Activated T-helper 17 cell treated with anti-CD3 and anti-CD28 coated beads, Interleukin-2, amount 50 U/mL, for 72 hours (primary cell): Measurements from ENCODE around the gene ST6GALNAC4. TPM values are rescaled to one million over a fixed set of nuclear protein-coding genes. Genes with fewer than 3 reads are reported as not detected.
A peak's percentile ranks its signal among the peaks of the same experiment; 100 is the strongest.

ENCODE experiments used
- ATAC-seq: fragments of 150-1000 bp; cut with Tn5 transposase; replicated peaks from 2 replicates; pipeline ENCODE4 v1.10.0; 2021; ENCODE audit warnings: mild to moderate bottlenecking, moderate library complexity
- H3K27ac Mint-ChIP-seq: one replicate; pipeline ENCODE4 v1.8.0; 2022; ENCODE audit warnings: mixed read lengths
- H3K27me3 Mint-ChIP-seq: one replicate; pipeline ENCODE4 v1.8.0; 2022; ENCODE audit warnings: mixed read lengths
- H3K36me3 Mint-ChIP-seq: one replicate; pipeline ENCODE4 v1.8.0; 2022; ENCODE audit warnings: low read depth, mild to moderate bottlenecking, mixed read lengths
- H3K4me1 Mint-ChIP-seq: one replicate; pipeline ENCODE4 v1.8.0; 2022; ENCODE audit warnings: mixed read lengths
- H3K4me3 Mint-ChIP-seq: one replicate; pipeline ENCODE4 v1.8.0; 2022; ENCODE audit warnings: mild to moderate bottlenecking, mixed read lengths
- H3K9me3 Mint-ChIP-seq: one replicate; pipeline ENCODE4 v1.8.0; 2022; ENCODE audit warnings: mixed read lengths
- total RNA-seq, 2 donors: library from RNA; stranded (reverse); gene quantifications; one replicate each; pipeline ENCODE4 v1.2.3, GENCODE V29; 2022

Gene ST6GALNAC4
- total RNA-seq, 2 donors from 2014 or later: 19.6 to 19.8 TPM

DNA sequence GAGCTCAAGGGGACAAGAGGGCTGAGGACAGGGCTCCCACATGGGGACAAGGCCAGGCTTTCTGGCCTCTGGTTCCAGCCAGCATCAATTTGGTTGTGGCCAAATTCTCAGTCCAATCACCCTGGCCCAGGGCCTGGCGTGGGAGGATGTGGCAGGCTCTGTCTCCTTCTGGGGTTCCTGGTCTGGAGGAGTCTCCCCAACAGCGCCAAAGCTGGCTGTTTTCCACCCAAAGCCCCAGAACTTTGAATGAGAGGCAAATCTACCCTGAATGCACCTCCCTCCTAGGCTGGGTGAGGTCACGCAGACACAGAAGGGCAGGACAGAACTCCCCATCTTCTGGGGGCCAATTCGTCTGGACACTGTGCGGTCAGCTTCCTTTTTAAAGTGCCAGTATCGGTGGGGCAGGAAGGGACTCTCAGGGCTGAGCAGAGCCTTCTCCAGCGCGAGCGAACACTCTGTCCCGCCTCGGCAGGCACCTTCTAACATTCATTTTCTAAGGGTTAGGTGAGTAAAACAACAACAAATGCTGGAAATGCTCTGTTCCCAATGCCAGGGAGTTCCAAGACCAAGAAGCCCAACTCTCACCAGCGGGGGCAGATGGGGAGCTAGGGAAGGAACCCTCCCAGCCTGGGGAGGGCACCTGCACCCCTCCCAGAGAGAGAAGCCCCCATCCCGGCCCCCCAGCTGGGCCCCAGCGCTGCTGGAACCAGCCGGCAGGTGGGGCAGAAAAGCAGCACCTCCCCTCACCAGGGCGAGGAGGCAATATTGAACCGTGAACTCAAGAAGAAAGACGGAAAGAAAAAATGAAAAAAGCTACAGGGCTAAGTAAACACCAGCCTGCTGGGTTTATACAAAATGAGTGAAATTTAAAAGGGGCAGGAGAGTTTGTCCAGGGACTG is 24.5 kb upstream of the ST6GALNAC4 start:
- Mint-ChIP-seq H3K9me3 (no peaks in the 10 kb centered on the region), H3K36me3 (peaks cover 44% of the 10 kb centered on the region), H3K4me3 (no peak overlapping the region), H3K27me3 (no peaks in the 10 kb centered on the region), H3K27ac (peak overlapping the region; percentile 50), H3K4me1 (peaks cover 22% of the 10 kb centered on the region)
- ATAC-seq: no peak

DNA sequence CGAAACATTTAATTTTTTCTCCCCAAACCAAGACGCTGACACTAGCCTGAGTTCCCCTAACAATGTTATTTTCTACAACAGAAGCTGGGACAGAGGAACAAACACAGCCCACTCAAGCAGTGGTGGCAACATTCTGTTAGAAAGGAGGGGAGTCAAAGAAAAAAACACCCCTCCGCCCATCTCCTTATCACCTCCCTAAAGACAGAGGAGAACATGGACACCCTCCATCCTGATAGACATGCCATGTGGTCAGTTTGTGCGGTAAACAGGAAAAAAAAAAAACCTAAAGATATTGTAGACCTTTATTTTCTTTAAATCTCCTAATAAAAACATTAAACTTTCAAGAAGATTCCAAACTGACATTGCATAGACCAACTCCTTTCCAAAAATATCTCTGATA is 23.8 kb upstream of the ST6GALNAC4 start:
- H3K4me3 Mint-ChIP-seq: no peak overlapping the region
- no peaks in the 10 kb centered on the region for H3K9me3 Mint-ChIP-seq
- no peak for ATAC-seq
- peak overlapping the region; percentile 50 for H3K27ac Mint-ChIP-seq
- peaks cover 29% of the 10 kb centered on the region for H3K4me1 Mint-ChIP-seq
- H3K27me3 Mint-ChIP-seq: no peaks in the 10 kb centered on the region
- peaks cover 51% of the 10 kb centered on the region for H3K36me3 Mint-ChIP-seq

DNA sequence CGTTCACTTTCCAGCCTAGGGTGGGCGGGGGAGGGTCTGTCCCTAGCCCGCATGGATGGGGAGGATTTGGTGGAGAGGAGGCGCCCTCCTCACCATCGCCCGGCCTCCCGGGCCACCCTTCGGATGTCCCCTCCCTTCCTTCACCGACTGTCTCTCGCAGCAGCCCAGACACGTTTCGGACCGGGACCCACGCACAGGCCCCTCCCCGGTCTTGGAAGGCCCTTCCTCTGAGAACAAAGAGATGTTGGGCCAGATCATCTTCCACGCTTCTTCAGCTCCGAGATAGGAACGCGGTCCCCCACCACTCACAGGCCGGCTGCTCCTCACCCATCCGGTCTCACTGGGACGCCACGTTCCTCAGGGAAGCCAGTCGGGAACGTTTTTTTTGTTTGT is 21.5 kb upstream of the ST6GALNAC4 start:
- ATAC-seq: peak; percentile 2
- H3K9me3 Mint-ChIP-seq: no peaks in the 10 kb centered on the region
- H3K36me3 Mint-ChIP-seq: peaks cover 55% of the 10 kb centered on the region
- no peaks in the 10 kb centered on the region for H3K27me3 Mint-ChIP-seq
- peak overlapping the region; percentile 92 for H3K27ac Mint-ChIP-seq
- H3K4me3 Mint-ChIP-seq: peak overlapping the region; percentile 91
- H3K4me1 Mint-ChIP-seq: peaks cover 33% of the 10 kb centered on the region

DNA sequence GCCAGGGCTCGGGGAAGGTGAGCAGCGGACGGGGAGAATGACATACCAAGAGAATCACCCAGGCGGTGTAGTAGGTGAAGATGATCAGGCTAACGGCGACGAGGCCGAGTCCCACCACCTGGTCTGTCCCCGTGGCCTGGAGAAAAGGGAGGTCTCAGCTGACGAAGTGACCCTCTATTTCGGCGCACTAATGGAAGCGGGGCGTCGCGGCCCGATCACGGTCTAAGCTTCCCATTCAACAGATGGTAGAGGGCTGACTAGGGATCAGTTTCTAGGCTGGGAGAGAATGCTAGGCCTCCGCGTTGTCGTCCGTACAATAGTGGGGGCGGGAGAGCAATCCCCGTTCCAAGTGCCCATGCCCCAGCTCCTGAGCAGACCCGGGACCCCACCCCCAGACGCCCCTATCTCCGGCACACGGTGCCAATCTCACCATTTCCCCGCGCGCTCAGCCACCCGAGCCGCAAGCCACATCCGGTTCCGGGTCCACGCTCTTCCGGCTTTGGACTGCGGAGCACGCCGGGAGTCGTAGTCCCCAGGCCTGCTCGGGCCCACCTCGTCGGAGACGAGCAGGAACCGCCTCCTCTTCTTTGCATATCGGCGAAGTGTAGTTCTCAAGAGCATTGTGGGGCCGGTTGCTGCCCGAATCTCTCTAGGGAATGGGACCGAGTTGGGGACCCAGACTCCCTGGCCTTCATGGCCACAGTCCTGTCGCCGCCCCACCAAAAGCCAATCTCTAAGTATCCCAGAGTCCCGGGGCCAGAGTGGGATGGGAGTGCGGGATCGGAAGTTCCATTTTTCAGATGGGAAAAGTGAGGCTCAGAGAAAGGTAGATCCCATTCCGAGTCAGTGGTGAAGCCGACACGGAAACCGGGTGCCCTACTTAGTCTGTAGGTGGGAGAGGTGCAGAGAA is 20.8 kb upstream of the ST6GALNAC4 start, which contains the start of gene DPM2:
Gene DPM2 (minus strand): TSS at position 467 of the 910 bp plus-strand sequence. CDS start 34 bp downstream, at position 433.
- peak; percentile 97 for ATAC-seq
- H3K36me3 Mint-ChIP-seq: peaks cover 55% of the 10 kb centered on the region

DNA sequence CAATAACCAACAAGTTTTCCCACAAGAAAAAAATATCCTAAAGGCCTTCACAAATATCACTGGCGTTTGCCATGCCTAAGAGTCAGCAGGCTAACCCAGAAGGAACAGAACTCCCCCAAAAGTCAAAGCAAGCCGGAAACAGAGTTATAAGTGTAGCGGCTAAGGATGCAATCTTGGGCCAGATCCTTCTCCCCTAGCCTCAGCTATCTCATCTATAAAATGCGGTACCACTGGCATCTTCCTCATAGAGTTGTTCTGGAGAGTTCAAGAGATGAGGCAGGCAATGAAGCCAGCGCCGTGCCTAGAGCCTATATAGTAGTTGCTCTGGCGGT is 20.2 kb upstream of the ST6GALNAC4 start:
- Mint-ChIP-seq H3K36me3 (peaks cover 54% of the 10 kb centered on the region), H3K27me3 (no peaks in the 10 kb centered on the region), H3K9me3 (no peaks in the 10 kb centered on the region), H3K4me1 (peaks cover 33% of the 10 kb centered on the region), H3K4me3 (peak overlapping the region; percentile 91), H3K27ac (peak overlapping the region; percentile 92)
- no peak for ATAC-seq

More for the DNA sequence above, 20.8 kb upstream of the ST6GALNAC4 start, which contains the start of gene DPM2:
- H3K4me1 Mint-ChIP-seq: peaks cover 33% of the 10 kb centered on the region
- no peaks in the 10 kb centered on the region for H3K9me3 Mint-ChIP-seq
- no peaks in the 10 kb centered on the region for H3K27me3 Mint-ChIP-seq
- H3K4me3 Mint-ChIP-seq: peak within 1 kb of the TSS; percentile 91
- peak within 1 kb of the TSS; percentile 92 for H3K27ac Mint-ChIP-seq

DNA sequence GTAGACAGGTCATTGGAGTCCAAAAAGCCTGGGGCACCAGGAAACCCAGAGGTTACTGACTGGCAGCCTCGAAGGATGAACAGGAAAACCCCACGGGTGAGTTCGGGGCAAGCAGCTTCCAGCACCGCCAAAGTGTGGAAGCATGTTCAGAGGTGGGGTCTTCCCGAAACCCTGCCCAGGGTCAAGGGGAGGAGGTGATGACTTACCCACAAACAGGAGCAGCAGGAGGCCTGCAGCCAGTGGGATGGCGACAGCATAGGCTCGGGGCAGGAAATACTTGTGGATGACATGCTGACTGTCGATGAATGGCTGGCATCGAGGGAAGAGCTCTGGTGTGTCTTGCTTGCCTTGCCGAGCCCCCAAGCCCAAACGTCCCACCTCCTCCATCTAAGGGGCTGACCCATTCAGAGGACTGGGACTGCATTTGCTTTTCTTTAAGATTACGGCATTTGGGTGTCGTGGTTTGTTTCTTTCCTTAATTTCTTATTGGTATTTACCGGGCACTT is 19.6 kb upstream of the ST6GALNAC4 start:
- Mint-ChIP-seq H3K4me3 (peak overlapping the region; percentile 91), H3K36me3 (peaks cover 54% of the 10 kb centered on the region), H3K4me1 (peaks cover 35% of the 10 kb centered on the region), H3K27ac (peak overlapping the region; percentile 92), H3K27me3 (no peaks in the 10 kb centered on the region), H3K9me3 (no peaks in the 10 kb centered on the region)
- ATAC-seq: no peak

DNA sequence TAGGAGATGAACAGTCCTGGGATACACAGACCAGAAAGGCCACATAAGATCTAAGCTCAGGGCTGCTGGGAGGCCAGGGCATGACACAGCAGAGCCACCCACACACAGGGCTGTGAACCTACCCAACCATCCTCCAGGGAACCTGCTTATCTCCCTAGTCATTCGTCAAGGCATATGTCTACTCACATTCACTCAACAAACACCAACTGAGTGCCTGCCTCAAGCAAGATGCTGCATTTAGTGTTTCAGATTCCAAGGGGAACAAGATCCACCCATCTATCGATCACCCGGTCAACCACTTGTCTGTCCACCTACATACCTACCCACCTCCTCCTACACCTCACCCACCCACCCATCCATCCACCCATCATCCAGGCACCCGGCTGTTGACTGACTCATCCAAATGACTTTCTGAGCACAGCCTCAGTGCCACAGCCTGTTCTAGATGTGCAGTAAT is 19.0 kb upstream of the ST6GALNAC4 start:
- Mint-ChIP-seq H3K4me1 (peaks cover 38% of the 10 kb centered on the region), H3K4me3 (peak overlapping the region; percentile 91), H3K9me3 (no peaks in the 10 kb centered on the region), H3K36me3 (peaks cover 50% of the 10 kb centered on the region), H3K27me3 (no peaks in the 10 kb centered on the region), H3K27ac (peak overlapping the region; percentile 92)
- peak; percentile 20 for ATAC-seq

DNA sequence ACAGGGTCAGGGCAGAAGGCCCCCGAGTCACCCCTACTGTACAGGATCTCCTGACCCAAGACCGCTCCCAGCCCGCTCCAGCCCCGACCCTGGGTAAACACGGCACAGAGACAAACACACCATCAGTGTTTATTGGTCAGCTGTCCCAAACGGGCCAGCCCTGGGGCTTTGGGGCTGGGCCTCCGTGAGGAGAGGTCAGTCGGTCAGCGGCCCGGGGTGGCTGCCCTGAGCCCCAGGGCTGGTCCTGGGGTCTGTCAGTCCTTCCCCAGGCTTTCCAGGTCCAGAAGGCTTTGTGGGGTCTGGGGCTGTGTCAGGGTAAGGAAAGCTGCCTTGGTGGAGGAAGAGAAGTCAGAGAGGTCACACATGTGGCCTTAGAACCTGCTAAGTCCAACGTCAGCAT is 18.1 kb upstream of the ST6GALNAC4 start:
- Mint-ChIP-seq H3K4me3 (peak overlapping the region; percentile 91), H3K36me3 (peaks cover 45% of the 10 kb centered on the region), H3K27ac (peak overlapping the region; percentile 92), H3K9me3 (no peaks in the 10 kb centered on the region), H3K4me1 (peaks cover 38% of the 10 kb centered on the region), H3K27me3 (no peaks in the 10 kb centered on the region)
- no peak for ATAC-seq

DNA sequence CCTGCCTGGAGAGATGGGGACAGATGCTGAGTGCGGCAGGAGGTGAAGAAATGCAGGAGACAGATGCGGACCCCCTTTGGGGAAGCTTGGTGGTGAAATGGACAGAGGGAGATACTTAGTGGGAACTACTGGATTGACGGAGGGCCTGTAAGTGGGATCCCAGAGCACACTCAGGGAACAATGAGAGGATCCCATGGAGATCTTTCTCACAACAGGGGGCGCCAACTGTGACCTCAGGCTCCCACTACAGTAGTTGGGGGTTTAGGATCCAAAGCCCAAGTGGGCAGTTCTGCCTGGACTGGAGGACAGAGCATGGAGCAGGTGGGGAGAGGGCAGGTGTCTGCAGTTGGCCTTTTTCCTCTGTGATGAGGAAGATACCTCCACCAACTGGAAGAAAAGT is 17.4 kb upstream of the ST6GALNAC4 start:
- Mint-ChIP-seq H3K9me3 (no peaks in the 10 kb centered on the region), H3K4me3 (no peak overlapping the region), H3K27ac (peak overlapping the region; percentile 15), H3K27me3 (no peaks in the 10 kb centered on the region), H3K36me3 (peaks cover 45% of the 10 kb centered on the region), H3K4me1 (peaks cover 38% of the 10 kb centered on the region)
- ATAC-seq: no peak

DNA sequence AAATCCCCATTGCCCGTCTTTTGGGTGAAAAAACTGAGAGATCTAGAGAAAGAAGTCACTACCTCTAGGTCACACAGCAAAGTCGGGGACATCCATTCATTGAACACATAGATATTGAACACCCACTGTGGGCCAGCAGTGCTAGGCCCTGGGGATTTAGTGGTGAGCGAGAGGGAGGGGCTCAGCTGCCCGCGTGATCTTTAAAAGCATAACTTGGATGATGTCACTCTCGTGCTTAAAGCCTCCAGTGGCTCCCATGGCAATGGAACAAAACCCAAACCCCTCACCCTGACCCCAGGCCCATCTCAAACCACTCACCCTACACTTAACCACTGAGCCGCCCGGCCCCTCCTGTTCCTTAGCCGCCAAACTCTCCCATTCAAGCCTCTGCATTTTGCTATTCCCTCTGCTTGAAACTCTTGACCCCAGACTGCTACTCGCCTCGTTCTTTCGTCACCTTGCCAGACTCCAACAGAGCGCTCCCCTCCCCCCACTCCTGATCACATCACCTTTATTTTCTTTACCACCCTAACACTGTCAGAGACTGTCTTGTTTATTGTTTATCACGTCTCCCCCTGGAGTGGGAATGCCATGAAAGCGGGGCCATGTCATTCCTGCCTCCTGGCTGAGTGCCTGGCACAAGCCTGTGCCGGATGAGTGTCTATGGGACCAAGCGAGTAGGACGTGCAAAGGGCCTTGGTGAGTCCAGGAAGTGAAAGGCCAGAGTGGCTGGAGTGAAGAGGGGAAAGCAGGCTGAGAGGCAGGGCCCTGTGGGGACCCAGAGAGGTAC is 14.4 kb upstream of the ST6GALNAC4 start:
- Mint-ChIP-seq H3K27ac (no peak overlapping the region), H3K4me3 (peak overlapping the region; percentile 70), H3K9me3 (no peaks in the 10 kb centered on the region)

DNA sequence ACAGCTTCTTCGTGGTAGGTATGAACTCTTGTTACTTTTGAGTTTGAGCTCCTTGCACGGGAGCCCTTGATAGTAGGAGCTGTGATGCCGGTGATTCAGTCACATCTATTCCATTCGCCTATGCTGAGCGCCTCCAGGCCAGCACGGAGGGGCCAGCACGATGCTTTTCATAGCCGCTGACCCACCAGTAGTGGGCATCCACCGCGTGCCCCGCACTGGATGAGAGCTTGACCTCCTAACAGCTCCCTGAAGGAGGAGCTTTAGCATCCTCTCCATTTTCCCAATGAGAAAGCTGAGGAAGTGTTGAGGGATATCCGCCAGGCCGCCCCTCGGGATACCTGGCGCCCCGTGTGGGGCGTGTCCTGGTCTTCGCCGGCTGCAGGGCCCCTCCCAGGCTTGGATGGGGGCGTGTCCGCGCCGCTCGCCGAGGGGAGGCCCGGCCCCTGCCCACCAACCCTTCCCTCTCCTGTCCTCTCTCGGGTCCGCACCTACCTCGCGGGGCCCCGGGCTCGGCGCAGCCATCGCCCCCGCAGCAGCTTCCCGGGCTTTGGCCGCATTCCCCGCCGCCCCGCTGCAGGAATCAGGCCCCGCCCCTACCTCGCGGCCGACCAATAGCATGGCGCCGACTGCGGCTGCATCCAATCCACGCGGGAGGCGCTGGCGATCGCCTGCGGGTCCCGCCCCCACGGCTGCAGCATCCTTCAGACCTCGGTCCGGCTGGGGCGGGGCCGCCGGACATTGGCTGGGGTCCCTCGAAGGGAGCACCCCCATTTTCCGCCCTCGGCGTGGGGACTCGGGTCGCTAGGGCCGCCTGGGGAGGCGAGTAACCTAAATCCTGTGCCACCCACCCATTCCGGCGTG is 13.6 kb upstream of the ST6GALNAC4 start, which contains the start of gene PIP5KL1:
Gene PIP5KL1 (minus strand): TSS at position 547 of the 861 bp plus-strand sequence. CDS start 25 bp downstream, at position 522.
- Mint-ChIP-seq H3K27ac (no peak within 1 kb of the TSS), H3K27me3 (no peaks in the 10 kb centered on the region), H3K4me3 (peak within 1 kb of the TSS; percentile 70), H3K36me3 (peaks cover 21% of the 10 kb centered on the region), H3K9me3 (no peaks in the 10 kb centered on the region), H3K4me1 (peaks cover 20% of the 10 kb centered on the region)
- peak; percentile 85 for ATAC-seq

More for the DNA sequence above, 14.4 kb upstream of the ST6GALNAC4 start:
- Mint-ChIP-seq H3K36me3 (peaks cover 29% of the 10 kb centered on the region), H3K27me3 (no peaks in the 10 kb centered on the region), H3K4me1 (peaks cover 28% of the 10 kb centered on the region)
- ATAC-seq: peak; percentile 34

DNA sequence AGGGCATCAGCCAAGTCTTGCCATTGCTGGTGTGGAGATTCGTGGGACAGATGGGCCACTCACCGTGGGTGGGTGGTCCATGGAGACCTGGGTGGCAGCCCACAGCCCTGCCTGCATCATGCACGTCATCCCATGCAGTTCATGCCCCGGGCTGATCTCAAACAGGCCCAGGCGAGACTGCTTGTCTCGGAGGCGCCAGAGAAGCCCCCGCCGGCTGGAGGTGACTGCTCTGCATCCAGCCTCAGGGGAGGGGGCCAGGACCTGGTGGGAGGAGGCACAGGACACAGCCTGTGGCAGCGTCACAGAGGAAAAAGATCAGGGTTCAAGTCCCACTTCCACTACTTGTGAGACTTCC is 12.8 kb upstream of the ST6GALNAC4 start:
- Mint-ChIP-seq H3K27ac (no peak overlapping the region), H3K4me1 (peaks cover 19% of the 10 kb centered on the region), H3K9me3 (no peaks in the 10 kb centered on the region), H3K36me3 (peaks cover 14% of the 10 kb centered on the region), H3K4me3 (peak overlapping the region; percentile 70), H3K27me3 (no peaks in the 10 kb centered on the region)
- no peak for ATAC-seq
